ENCODE results near the gene CYTH1. TPM values are rescaled to one million over a fixed set of nuclear protein-coding genes. Genes with fewer than 3 reads are reported as not detected.
A peak's percentile ranks its signal among the peaks of the same experiment; 100 is the strongest.

CYTH1 gene
- total RNA-seq, 1 donor from 2014 or later: 25.0 TPM

GRCh38 chr17:78716292-78716691 lies 65.8 kb downstream of the CYTH1 start:
- Histone ChIP-seq H3K4me3 (ENCODE audit: insufficient read depth, low read depth, low read length) (peak overlapping the region; percentile 58), H3K9ac (ENCODE audit: low read length) (no peak overlapping the region), H3K27me3 (ENCODE audit: insufficient read depth, low read length) (no peaks in the 10 kb centered on the region), H3K79me2 (ENCODE audit: insufficient read depth, low read length) (peaks cover 40% of the 10 kb centered on the region), H2AFZ (ENCODE audit: low read depth, low read length) (no peak overlapping the region), H4K20me1 (ENCODE audit: insufficient read depth, low read length) (peaks cover 45% of the 10 kb centered on the region), H3K4me2 (ENCODE audit: low read length) (peak overlapping the region; percentile 88), H3K36me3 (ENCODE audit: insufficient read depth, low read length) (no peaks in the 10 kb centered on the region), H3K4me1 (ENCODE audit: insufficient read depth, low read length) (peaks cover 15% of the 10 kb centered on the region), H3K27ac (ENCODE audit: low read depth, low read length) (no peak overlapping the region), H3K9me3 (ENCODE audit: insufficient read depth, low read depth, low read length) (no peaks in the 10 kb centered on the region)
- H3K27me3 Mint-ChIP-seq (ENCODE audit: low read depth, unreplicated experiment): no peaks in the 10 kb centered on the region
- FAIRE-seq: no peak
- no peak overlapping the region for H3K27ac Mint-ChIP-seq (ENCODE audit: unreplicated experiment)
- peaks cover 23% of the 10 kb centered on the region for H3K4me1 Mint-ChIP-seq (ENCODE audit: low read depth, unreplicated experiment)
- H3K4me3 Mint-ChIP-seq (ENCODE audit: unreplicated experiment): peak overlapping the region; percentile 34
- TF ChIP-seq CTCF (IDR thresholded peaks at IDR 0.05; ENCODE audit: insufficient read depth, low read depth, low read length): no peak
- no peak for TF ChIP-seq EZH2 (IDR thresholded peaks at IDR 0.05; ENCODE audit: insufficient read depth, low read length)
- H3K9me3 Mint-ChIP-seq (ENCODE audit: unreplicated experiment): no peaks in the 10 kb centered on the region
- DNase-seq (ENCODE audit: low read depth): no peak
- no peaks in the 10 kb centered on the region for H3K36me3 Mint-ChIP-seq (ENCODE audit: low read depth, unreplicated experiment)

- H3K9ac ChIP-seq (ENCODE audit: low read length): no peak overlapping the region
- no peaks in the 10 kb centered on the region for H3K36me3 ChIP-seq (ENCODE audit: insufficient read depth, low read length)
- H2AFZ ChIP-seq (ENCODE audit: low read depth, low read length): no peak overlapping the region
- FAIRE-seq (no peak), DNase-seq (ENCODE audit: low read depth) (no peak)
- no peak overlapping the region for H3K27ac ChIP-seq (ENCODE audit: low read depth, low read length)
- Mint-ChIP-seq H3K9me3 (ENCODE audit: unreplicated experiment) (no peaks in the 10 kb centered on the region), H3K27me3 (ENCODE audit: low read depth, unreplicated experiment) (no peaks in the 10 kb centered on the region), H3K4me1 (ENCODE audit: low read depth, unreplicated experiment) (peaks cover 23% of the 10 kb centered on the region), H3K27ac (ENCODE audit: unreplicated experiment) (no peak overlapping the region), H3K4me3 (ENCODE audit: unreplicated experiment) (no peak overlapping the region), H3K36me3 (ENCODE audit: low read depth, unreplicated experiment) (no peaks in the 10 kb centered on the region)
- peaks cover 45% of the 10 kb centered on the region for H4K20me1 ChIP-seq (ENCODE audit: insufficient read depth, low read length)
- H3K4me1 ChIP-seq (ENCODE audit: insufficient read depth, low read length): peaks cover 15% of the 10 kb centered on the region
- H3K4me2 ChIP-seq (ENCODE audit: low read length): no peak overlapping the region
- no peak overlapping the region for H3K4me3 ChIP-seq (ENCODE audit: insufficient read depth, low read depth, low read length)
- no peaks in the 10 kb centered on the region for H3K9me3 ChIP-seq (ENCODE audit: insufficient read depth, low read depth, low read length)
- TF ChIP-seq EZH2 (IDR thresholded peaks at IDR 0.05; ENCODE audit: insufficient read depth, low read length): no peak
- no peak for TF ChIP-seq CTCF (IDR thresholded peaks at IDR 0.05; ENCODE audit: insufficient read depth, low read depth, low read length)
- H3K27me3 ChIP-seq (ENCODE audit: insufficient read depth, low read length): no peaks in the 10 kb centered on the region
- peaks cover 39% of the 10 kb centered on the region for H3K79me2 ChIP-seq (ENCODE audit: insufficient read depth, low read length)
Measured at GRCh38 chr17:78715876-78716275, 66.2 kb downstream of the CYTH1 start.

GRCh38 chr17:78715000-78715771 lies 66.9 kb downstream of the CYTH1 start:
- Histone ChIP-seq H3K27ac (ENCODE audit: low read depth, low read length) (no peak overlapping the region), H3K4me2 (ENCODE audit: low read length) (no peak overlapping the region), H3K4me1 (ENCODE audit: insufficient read depth, low read length) (peaks cover 15% of the 10 kb centered on the region), H3K9me3 (ENCODE audit: insufficient read depth, low read depth, low read length) (no peaks in the 10 kb centered on the region), H3K27me3 (ENCODE audit: insufficient read depth, low read length) (no peaks in the 10 kb centered on the region), H2AFZ (ENCODE audit: low read depth, low read length) (no peak overlapping the region), H3K4me3 (ENCODE audit: insufficient read depth, low read depth, low read length) (no peak overlapping the region), H3K79me2 (ENCODE audit: insufficient read depth, low read length) (peaks cover 43% of the 10 kb centered on the region), H3K9ac (ENCODE audit: low read length) (no peak overlapping the region), H4K20me1 (ENCODE audit: insufficient read depth, low read length) (peaks cover 44% of the 10 kb centered on the region), H3K36me3 (ENCODE audit: insufficient read depth, low read length) (no peaks in the 10 kb centered on the region)
- DNase-seq (ENCODE audit: low read depth) (no peak), FAIRE-seq (no peak)
- Mint-ChIP-seq H3K27me3 (ENCODE audit: low read depth, unreplicated experiment) (no peaks in the 10 kb centered on the region), H3K36me3 (ENCODE audit: low read depth, unreplicated experiment) (no peaks in the 10 kb centered on the region), H3K4me3 (ENCODE audit: unreplicated experiment) (no peak overlapping the region), H3K4me1 (ENCODE audit: low read depth, unreplicated experiment) (peaks cover 23% of the 10 kb centered on the region), H3K27ac (ENCODE audit: unreplicated experiment) (no peak overlapping the region), H3K9me3 (ENCODE audit: unreplicated experiment) (no peaks in the 10 kb centered on the region)
- TF ChIP-seq CTCF (IDR thresholded peaks at IDR 0.05; ENCODE audit: insufficient read depth, low read depth, low read length) (no peak), EZH2 (IDR thresholded peaks at IDR 0.05; ENCODE audit: insufficient read depth, low read length) (no peak)

Measured in astrocyte (in vitro differentiated cells and primary cell).